Gastroesophageal sphincter (tissue), 3 donors: Measurements from ENCODE around the gene GATA6.

Source experiments
- EP300 ChIP-seq: sonication (generic); formaldehyde crosslinking; IDR thresholded peaks from one replicate; pipeline ENCODE4 v1.6.1; 2017; ENCODE audit warnings: antibody characterized with exemption, mild to moderate bottlenecking
- POLR2AphosphoS5 ChIP-seq: sonication (generic); formaldehyde crosslinking; IDR thresholded peaks from one replicate; pipeline ENCODE4 v1.6.1; 2017; ENCODE audit warnings: antibody characterized with exemption
- TF ChIP-seq, protein P1 (sequence below), 4 experiments: fragments of 200-600 bp in 2 of 4; fragments of 450-650 bp in 2 of 4; sonication (generic) in 1 of 4; IDR thresholded peaks; one replicate each; pipeline ENCODE4 v1.5.1; 2017 to 2019; ENCODE audit warnings: antibody characterized with exemption in 4 of 4, mild to moderate bottlenecking in 2 of 4, moderate library complexity in 2 of 4

DNA sequence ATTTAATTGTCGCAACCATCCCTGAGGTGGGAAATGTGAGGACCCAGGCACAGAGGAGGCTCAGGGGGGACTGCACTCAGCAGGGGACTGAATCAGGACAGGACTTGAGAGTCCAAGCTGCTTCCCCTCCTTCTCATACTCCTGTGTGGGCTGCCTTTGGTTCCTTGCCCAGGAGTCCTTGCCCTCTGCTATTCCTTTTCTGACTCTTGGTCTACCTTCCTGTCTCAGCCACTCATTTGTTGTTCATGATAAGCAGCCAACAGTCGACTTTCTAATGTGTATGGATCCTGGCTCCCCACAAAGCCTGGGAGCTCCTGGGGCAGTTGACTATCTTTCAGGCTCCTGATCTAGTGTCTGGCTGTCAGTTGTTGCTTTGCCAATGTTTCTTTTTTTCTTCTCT is 28.3 kb downstream of the GATA6 start:
- TF ChIP-seq, protein P1, sequence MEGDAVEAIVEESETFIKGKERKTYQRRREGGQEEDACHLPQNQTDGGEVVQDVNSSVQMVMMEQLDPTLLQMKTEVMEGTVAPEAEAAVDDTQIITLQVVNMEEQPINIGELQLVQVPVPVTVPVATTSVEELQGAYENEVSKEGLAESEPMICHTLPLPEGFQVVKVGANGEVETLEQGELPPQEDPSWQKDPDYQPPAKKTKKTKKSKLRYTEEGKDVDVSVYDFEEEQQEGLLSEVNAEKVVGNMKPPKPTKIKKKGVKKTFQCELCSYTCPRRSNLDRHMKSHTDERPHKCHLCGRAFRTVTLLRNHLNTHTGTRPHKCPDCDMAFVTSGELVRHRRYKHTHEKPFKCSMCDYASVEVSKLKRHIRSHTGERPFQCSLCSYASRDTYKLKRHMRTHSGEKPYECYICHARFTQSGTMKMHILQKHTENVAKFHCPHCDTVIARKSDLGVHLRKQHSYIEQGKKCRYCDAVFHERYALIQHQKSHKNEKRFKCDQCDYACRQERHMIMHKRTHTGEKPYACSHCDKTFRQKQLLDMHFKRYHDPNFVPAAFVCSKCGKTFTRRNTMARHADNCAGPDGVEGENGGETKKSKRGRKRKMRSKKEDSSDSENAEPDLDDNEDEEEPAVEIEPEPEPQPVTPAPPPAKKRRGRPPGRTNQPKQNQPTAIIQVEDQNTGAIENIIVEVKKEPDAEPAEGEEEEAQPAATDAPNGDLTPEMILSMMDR (IDR thresholded peaks at IDR 0.05), result no peak
- TF ChIP-seq POLR2AphosphoS5 (no peak), EP300 (no peak)
